Retinal pigment epithelial cell (primary cell): ENCODE measurements around the gene P3H4.
A peak's percentile ranks its signal among the peaks of the same experiment; 100 is the strongest.
"Not testable (repeated sequence)": the region's sequence is repeated elsewhere in the genome, so short reads cannot be mapped to it uniquely, and the experiment has no call there.

Experiments used
- DNase-seq: peaks from one replicate; pipeline ENCODE4 v3.0.0-alpha.2; 2010; ENCODE audit warnings: low read depth
- H3K4me3 ChIP-seq: 2 replicates; pipeline ENCODE4 v1.5.1; 2011; ENCODE audit warnings: mild to moderate bottlenecking, low read length, control low read depth, moderate library complexity
- CTCF ChIP-seq: conservative IDR thresholded peaks from 2 replicates; pipeline ENCODE4 v1.5.1; 2011; ENCODE audit warnings: low read depth, low read length, control low read depth, inconsistent platforms

The P3H4 gene

GRCh38 chr17:41837761-41838538 lies 26.2 kb upstream of the P3H4 start, which contains the start of gene KLHL10:
KLHL10 (plus strand) TSS chr17:41837825; CDS start chr17:41837933, 108 bp downstream.
- no peak for TF ChIP-seq CTCF
- no peak for DNase-seq
- H3K4me3 ChIP-seq: no peak within 1 kb of the TSS

- TF ChIP-seq CTCF: no peak
- peak overlapping the region; percentile 69 for H3K4me3 ChIP-seq
- DNase-seq: no peak
These were observed 24.9 kb upstream of the P3H4 start for GRCh38 chr17:41836550-41837196.

GRCh38 chr17:41835800-41836549 lies 24.2 kb upstream of the P3H4 start, which contains the start of gene NT5C3B:
NT5C3B (minus strand) TSS chr17:41836232; CDS start chr17:41836193, 39 bp downstream.
- no peak for DNase-seq
- no peak for TF ChIP-seq CTCF
- peak within 1 kb of the TSS; percentile 69 for H3K4me3 ChIP-seq

GRCh38 chr17:41835214-41835799 lies 23.6 kb upstream of the P3H4 start:
- TF ChIP-seq CTCF: no peak
- no peak for DNase-seq
- H3K4me3 ChIP-seq: peak overlapping the region; percentile 69

GRCh38 chr17:41829961-41830360 lies 18.2 kb upstream of the P3H4 start:
- DNase-seq, H3K4me3 ChIP-seq: not testable (repeated sequence)

- no peak for DNase-seq
- H3K4me3 ChIP-seq: no peak overlapping the region
- no peak for TF ChIP-seq CTCF
These were observed 13.6 kb upstream of the P3H4 start for GRCh38 chr17:41825175-41825845.
